Right renal pelvis (tissue), 4 donors: ENCODE measurements around the gene ZNF664. TPM values are rescaled to one million over a fixed set of nuclear protein-coding genes. Genes with fewer than 3 reads are reported as not detected.

Source experiments
- DNase-seq, 4 donors: peaks; one replicate each; pipeline ENCODE4 v3.0.0-alpha.2; 2013; ENCODE audit warnings: low read depth in 4 of 4, low spot score in 3 of 4, missing footprints in 1 of 4
- polyA plus RNA-seq, 4 donors: library from polyadenylated mRNA; unstranded; fragments of 120-200 nt; gene quantifications; one replicate each; pipeline ENCODE4 v1.2.1, GENCODE V29; 2013; ENCODE audit not compliant: insufficient read length in 4 of 4

ZNF664 gene
- 100 to 1,000 TPM; 159 to 190 (median 186) TPM for polyA plus RNA-seq

- peak; percentile 83 to 89 (median 87) for DNase-seq
Observed at GRCh38 chr12:123972457-123973401, at the start of gene ZNF664, which contains the start of gene CCDC92. TSS of gene ZNF664 (plus strand) at chr12:123973215. CDS start at chr12:124012145, 38,930 bp downstream. TSS of gene CCDC92 (minus strand) at chr12:123972831. CDS start at chr12:123944305, 28,526 bp downstream.

- DNase-seq, result no peak
Observed at GRCh38 chr12:123923927-123924326, 49.1 kb upstream of the ZNF664 start.

DNA sequence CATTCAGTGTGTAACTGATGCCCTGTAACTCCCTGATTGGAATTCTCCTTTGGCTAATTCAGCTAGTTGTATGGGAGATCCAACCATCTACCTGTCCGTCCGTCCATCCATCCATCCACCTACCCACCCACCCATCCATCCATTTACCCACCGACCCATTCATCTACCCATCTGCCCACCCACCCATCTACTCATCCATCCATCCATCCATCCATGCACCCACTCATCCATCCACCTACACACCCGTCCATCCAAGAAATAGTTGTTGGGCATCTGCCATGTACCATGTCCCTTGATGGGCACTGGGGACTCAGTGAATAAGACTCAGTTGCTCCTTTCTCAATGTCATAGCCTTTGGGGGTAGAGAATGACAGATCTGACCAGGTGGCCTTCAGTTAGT lies 48.5 kb upstream of the ZNF664 start:
- DNase-seq, result no peak

GRCh38 chr12:123928274-123928865 lies 44.6 kb upstream of the ZNF664 start:
- DNase-seq, result no peak

GRCh38 chr12:123928897-123929296 lies 44.1 kb upstream of the ZNF664 start:
- DNase-seq, result no peak

DNA sequence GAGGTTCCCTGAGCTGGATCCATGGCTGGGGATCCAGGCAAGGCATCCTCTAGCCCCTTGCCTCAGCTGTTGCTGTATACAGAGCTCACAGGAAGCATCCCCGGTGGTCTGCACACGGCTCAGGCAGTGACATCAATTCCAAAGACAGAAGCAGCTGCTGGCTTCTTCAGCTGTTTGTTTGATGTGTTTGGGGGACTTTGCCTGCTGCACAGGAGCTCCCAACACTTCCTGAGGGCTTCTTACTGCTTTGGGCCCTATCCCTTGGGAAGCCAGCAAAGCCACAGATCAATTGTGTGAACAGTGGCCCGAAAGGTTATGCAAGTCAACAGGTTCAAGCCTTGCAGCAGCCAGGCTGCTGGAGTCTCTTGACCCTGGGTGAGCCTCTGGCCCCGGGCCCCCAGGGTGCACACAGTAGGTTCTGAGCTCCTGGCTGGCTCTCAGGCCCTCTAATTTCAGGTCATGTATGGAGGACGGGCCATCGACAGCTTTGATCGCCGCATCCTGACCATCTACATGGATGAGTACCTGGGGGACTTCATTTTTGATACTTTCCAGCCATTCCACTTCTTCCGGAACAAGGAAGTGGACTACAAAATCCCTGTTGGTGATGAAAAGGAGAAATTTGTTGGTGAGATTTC lies 43.0 kb upstream of the ZNF664 start:
- DNase-seq, result no peak

DNA sequence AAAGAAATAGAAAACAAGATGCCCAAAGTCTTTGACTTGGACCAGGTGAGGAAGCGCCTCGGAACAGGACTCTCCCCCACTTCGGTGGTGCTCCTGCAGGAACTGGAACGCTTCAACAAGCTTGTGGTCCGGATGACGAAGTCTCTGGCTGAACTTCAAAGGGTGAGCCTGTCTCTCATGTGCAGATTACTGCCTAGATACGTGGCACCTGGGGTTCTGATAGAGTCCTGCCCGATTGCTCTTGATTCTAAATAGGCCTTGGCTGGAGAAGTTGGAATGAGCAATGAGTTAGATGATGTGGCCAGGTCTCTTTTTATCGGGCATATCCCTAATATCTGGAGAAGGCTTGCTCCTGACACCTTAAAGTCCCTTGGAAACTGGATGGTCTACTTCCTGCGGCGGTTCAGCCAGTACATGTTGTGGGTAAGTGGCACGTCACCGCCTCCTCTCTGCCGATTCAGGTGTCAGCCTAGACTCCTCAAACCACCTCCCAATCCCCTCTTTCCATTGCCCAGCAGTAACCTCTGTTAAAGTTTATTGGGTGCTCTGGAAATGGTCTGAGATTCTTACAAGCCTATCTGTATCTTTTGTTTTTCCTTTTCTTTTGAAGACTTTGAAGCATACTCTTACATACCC lies 41.2 kb upstream of the ZNF664 start:
- DNase-seq, result no peak

DNA sequence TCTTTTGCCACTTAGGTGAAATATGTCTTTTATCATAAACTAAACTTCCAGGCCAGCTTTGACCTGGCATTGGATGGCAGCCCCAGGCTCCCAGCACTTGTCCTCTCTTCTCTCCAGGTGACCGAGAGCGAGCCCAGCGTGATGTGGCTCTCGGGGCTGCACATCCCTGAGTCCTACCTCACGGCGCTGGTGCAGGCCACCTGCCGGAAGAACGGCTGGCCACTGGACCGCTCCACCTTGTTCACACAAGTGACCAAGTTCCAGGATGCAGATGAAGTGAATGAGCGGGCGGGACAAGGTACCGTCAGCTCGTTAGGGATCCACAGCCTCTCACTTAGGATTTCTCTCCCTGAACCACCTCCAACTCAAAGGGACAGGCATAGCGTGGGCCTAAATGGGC lies 39.8 kb upstream of the ZNF664 start:
- DNase-seq, result no peak

DNA sequence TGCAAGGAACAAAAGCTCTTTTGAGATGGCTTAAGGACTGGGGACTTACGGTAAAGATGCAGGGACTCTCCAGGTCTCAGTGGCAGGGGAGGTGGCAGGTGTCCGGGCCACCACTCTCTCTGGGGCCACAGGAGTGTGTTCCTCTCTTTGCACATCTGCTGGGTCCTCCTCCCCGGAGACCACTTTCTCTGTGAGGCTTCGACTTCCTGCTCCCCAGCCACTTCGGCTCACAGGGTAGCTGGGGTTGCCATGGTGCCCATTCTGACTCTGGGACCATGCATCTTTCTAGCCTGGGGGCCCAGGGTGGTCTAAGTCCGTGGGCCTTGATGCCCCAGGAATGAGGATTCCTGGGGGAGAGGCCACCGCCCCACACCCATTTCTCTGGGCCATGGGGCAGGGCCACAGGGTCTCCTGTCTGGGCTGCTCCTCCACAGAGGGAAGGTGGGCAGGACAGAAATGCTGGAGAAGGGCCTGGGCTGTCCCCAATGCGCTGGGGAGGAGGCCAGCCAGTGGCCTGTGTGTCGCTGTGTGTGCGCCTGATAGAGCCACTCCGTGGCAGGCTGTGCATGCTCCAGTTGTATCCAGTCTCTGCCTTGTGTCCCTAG lies 38.9 kb upstream of the ZNF664 start:
- DNase-seq, result no peak

- no peak for DNase-seq
Observed at GRCh38 chr12:123934829-123935228, 38.2 kb upstream of the ZNF664 start.

DNA sequence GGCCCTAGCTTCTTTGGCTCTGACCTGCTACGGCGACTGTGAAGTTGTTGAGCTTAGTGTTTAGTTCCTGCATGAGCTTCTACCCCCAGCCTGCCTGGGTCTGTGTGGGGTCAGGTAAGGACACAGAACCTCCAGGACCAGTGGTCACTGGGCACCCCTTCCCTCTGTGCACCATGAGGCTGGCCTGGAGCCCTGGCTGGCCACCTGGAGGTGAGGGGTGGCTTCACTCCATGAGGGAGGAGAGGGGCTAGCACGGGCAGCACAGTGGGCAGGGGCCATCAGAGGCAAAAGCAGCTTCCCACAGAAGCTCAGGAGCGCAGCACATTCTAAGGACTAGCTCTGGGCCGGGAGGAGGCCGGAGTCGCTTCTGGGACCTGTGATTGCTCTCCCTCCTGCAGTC lies 37.1 kb upstream of the ZNF664 start:
- DNase-seq, result no peak

- DNase-seq, result no peak
Observed at GRCh38 chr12:123936471-123936870, 36.5 kb upstream of the ZNF664 start.

DNA sequence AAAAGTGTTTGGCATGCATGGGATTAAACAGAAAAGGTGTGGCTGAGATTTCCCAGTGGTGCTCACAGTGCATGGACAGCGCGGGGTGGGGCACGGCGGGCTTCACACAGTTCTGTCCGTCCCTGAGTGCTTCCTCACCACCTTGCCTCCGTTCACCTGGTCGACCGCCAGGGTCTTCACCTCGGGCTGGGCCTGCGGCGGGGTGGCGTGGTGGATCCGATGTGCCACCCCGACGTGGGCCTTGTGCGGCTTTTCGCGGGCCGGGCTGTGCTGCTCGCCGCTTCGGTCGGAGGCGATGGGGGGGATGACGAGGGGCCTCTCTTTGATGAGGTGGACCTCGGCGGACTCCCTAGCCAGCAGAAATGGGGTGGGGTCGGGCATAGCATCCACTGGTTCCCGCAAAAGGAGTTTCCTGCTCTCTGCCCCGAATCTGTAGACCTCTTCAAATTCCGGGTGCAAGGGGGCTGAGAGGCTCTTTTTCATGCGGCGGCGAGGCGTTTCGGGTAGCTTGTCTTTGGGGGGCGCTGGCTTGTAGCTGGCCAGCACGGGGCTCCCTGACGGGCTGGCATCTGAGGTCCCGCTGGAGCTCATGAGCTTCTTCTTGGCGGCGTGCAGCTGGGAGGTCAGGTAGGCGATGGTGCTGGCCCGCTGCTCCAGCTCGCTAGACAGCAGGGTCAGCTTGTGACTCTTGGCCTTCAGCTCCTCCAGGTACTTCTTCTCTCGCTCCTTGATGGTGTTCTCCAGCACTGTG lies 35.9 kb upstream of the ZNF664 start:
- DNase-seq, result no peak

- DNase-seq, result no peak
Observed at GRCh38 chr12:123937707-123938591, 35.1 kb upstream of the ZNF664 start.

DNA sequence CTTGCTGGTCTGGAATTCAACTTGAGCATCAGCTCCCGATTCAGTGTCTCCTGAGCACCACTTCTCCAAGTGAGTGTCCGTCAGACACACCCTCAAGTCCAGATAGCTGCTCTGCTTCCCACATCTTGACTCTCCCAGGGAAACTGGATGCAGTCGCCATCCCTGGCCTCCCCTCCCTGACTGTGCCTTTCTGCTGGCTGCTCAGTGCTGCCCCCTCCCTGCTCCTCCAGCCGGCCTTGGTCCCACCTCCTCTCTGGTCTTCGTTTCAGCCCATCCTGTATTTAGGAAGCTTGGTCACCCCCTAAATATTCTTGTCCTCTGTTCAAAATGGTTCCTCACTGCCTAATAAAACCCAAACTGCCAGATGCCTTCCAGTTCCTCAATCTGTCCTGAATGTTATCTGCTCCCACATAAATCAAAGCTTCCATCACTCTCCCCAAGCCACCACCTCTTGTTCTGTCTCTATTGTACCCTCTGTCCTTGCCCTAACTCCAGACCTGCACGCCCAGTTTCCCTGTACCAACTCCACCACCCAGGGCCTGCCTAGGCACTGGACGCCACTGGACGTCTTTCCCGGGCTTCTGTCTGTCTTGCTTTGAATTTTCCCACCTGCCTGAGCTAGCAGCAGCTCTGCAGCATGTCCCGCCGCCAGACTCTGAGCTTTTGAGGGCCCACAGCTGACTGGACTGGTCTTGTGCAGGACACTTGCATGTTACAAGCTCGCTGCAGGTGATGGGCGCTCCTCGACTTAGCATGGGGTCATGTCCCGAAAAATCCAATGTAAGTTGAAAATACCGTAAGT lies 34.1 kb upstream of the ZNF664 start:
- no peak for DNase-seq

DNA sequence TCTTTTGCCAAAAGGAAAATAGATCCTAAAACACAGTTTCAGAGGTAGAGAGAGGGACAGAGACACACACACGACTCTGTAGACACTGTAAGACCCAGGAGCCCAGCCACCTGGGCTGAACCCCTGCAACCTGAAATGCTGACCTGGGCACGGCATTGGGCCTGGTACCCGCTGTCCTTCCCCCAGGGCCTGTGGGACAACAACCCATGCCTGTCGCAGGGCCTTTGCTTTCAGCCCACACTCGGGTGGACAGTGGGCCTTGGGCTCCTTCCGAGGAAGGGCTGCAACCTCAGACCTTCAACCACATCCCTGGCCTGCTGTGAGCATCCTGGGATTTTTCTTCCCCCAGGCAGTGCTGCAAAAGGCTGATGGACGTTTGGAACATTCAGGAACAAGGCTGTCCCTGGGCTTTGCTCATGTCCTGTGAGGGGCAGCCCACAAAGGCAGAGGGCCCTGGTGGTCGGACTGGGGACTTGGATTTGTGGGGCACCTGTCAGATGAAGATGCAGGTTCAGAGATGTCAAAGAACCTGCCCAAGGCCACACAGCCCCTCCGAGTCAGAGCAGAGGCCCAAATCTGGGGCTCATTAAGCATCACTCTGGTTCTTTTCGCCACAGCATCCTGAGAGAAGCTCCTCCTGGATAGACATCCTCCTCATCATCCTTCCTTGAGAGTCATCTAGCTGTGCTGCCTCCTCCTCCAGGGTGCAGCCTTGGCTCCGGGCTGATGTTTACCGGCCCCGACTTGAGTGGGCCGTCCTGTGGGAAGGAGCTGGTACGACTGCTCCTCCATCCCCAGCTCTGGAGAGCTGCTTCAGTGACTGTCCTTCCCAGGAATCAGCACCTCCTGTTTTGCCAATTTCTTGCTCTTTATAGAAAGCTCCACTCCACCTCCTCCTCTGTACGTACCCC lies 33.0 kb upstream of the ZNF664 start:
- no peak for DNase-seq

DNA sequence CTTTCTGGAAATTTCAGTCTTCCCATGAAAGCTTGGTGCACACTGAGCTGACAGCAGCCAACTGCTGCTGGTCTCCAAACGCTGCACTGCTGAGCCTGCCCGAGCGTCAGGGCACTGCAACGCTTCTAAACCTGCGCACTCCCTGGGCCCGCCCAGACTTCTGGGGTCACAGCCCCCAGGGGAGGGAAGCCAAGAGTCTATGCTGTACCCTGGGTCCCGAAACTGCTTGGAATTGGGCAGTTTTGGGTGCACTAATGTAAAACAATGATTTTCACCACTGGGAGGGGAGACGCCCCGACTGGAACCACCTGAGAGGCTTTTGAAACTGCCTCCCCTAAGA lies 32.4 kb upstream of the ZNF664 start:
- DNase-seq, result no peak
